HG03521 (cell line): ENCODE data around the gene NBL1.

Source experiments
- ATAC-seq: cut with Tn5 transposase; IDR thresholded peaks from one replicate; pipeline ENCODE4 v1.9.1; 2021; ENCODE audit warnings: mild to moderate bottlenecking, moderate library complexity; ENCODE audit not compliant: unreplicated experiment

The NBL1 gene

GRCh38 chr1:19695772-19696171, 51.7 kb downstream of the NBL1 start:
- no peak for ATAC-seq

GRCh38 chr1:19696820-19697219, 52.7 kb downstream of the NBL1 start:
- ATAC-seq = no peak

GRCh38 chr1:19698181-19698580, 54.1 kb downstream of the NBL1 start:
- no peak for ATAC-seq

GRCh38 chr1:19700079-19700777, 56.1 kb downstream of the NBL1 start:
- ATAC-seq = no peak

- ATAC-seq = no peak
Observed at GRCh38 chr1:19703280-19703679, 59.2 kb downstream of the NBL1 start.

GRCh38 chr1:19704247-19705113, 60.4 kb downstream of the NBL1 start:
- ATAC-seq = no peak

GRCh38 chr1:19705464-19705863, 61.4 kb downstream of the NBL1 start:
- no peak for ATAC-seq

- ATAC-seq = no peak
Observed at GRCh38 chr1:19706136-19706535, 62.0 kb downstream of the NBL1 start.
